HG03469 (cell line): ENCODE measurements around the gene ELANE.
"Not testable (repeated sequence)": the region's sequence is repeated elsewhere in the genome, so short reads cannot be mapped to it uniquely, and the experiment has no call there.

ENCODE experiments used
- ATAC-seq: cut with Tn5 transposase; IDR thresholded peaks from one replicate; pipeline ENCODE4 v1.9.1; 2021; ENCODE audit warnings: mild to moderate bottlenecking, moderate library complexity, moderate number of reproducible peaks; ENCODE audit not compliant: unreplicated experiment

ELANE gene

GRCh38 chr19:835210-835810 is 16.8 kb upstream of the ELANE start:
- no peak for ATAC-seq

DNA sequence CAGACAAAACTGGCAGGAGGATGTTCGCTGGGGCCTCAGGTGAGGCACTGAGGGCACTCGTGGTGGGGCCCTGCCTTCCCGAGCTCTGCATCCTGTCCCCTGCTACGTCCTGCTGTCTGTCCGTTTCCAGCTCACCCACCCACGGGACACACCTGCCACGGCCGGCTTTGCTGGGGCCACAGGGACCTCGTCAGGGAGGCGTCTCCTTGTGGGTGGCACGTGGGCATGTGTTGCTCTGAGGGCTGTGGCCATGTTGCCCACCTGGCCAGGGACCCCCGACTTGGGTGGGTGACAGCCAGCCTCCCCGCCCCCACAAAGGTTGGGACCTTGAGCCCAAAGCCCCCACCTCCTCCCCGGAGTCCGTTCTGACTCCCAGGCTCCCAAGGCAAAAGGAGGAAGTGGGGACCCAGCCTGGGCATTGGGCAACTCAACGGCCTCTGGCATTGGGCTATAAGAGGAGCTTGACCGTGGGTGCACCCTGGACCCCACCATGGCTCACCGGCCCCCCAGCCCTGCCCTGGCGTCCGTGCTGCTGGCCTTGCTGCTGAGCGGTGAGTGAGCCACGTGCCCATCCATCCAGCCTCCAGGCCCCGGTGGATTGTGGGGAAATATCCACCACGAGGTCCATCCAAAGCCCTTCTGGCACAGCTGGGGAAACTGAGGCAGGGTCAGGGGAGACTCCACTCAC is 11.4 kb upstream of the ELANE start, which contains the start of gene PRTN3:
Gene PRTN3, plus strand, starts transcription at position 481 of the 688 bp plus-strand sequence. Its CDS starts 10 bp downstream, at position 491.
- no peak for ATAC-seq

DNA sequence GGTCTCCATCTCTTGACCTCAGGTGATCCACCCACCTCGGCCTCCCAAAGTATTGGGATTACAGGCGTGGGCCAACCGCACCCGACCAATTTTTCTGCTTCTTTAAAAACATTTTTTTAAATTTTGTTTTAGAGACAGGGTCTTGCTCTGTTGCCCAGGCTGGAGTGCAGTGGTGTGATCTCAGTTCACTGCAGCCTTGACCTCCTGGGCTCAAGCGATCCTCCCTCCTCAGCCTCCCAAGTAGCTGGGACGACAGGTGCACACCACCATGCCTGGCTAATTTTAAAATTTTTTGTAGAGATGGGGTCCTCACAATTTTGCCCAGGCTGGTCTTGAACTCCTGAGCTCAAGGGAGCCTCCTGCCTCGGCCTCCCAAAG is 9.3 kb upstream of the ELANE start:
- not testable (repeated sequence) for ATAC-seq

DNA sequence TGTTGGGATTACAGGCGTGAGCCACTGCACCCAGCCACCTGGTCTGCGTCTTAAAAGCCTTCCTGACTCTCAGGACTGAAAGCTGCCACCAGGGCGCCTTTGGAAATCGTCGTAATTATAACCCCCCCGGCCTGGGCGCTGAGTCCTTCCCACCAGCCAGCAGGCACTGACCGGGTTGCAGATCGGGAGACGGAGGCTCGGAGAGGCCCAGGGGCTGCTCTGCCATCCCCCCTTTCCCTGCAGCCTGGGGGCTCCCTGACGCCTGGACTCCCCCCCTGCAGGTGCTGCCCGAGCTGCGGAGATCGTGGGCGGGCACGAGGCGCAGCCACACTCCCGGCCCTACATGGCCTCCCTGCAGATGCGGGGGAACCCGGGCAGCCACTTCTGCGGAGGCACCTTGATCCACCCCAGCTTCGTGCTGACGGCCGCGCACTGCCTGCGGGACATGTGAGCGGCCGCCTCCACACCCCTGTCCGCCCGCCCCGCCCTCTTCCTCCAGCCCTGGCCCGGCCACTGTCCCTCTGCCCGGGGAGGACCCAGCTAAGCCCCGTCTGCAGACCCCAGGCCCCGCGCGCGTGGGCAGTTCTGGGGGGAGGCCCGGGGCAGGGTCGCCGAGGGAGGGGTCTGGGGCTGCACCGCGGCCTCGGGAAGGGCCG is 8.8 kb upstream of the ELANE start:
- no peak for ATAC-seq

DNA sequence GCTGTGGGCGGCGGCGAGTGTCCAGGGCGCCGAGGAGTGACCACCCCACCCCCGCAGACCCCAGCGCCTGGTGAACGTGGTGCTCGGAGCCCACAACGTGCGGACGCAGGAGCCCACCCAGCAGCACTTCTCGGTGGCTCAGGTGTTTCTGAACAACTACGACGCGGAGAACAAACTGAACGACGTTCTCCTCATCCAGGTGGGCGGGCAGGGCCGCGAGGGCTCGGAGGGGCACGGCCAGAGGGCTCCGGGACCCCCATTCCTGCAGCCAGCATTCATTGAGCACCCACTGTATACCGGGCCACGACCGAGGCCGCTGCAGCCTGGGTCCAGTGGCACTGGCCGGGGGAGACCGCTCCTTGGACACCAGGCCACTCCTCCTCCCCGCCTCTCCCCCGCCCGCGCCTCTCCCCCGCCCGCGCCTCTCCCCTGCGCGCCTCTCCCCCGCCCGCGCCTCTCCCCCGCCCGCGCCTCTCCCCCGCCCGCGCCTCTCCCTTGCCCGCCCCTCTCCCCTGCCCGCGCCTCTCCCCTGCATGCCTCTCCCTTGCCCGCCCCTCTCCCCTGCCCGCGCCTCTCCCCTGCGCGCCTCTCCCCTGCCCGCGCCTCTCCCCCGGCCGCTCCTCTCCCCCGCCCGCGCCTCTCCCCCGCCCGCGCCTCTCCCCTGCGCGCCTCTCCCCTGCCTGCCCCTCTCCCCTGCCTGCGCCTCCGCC is 8.1 kb upstream of the ELANE start:
- no peak for ATAC-seq

DNA sequence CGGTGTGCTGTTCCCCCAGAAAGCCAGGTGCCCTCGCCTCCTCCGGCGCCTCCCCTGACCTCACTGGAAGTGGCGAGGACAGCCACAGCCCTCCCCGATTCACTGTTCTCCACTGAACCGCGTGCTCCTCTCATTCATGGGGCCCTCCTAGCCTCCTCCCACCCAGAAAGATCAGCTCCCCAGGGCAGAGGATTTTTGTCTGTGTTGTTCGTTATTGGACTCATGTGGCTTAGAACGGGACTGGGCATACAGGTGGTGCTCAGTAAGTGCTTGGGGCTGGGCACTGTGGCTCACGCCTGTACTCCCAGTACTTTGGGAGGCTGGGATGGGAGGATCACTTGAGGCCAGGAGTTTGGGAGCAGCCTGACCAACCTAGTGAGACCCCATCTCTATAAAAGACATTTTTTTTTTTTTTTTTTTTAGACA is 7.5 kb upstream of the ELANE start:
- no peak for ATAC-seq

- no peak for ATAC-seq
Measured at GRCh38 chr19:845707-846521, 6.2 kb upstream of the ELANE start.

- no peak for ATAC-seq
Measured at GRCh38 chr19:848386-848921, 3.6 kb upstream of the ELANE start.

GRCh38 chr19:849195-849594 is 2.9 kb upstream of the ELANE start:
- ATAC-seq, result not testable (repeated sequence)

GRCh38 chr19:850221-850978 is 1.7 kb upstream of the ELANE start:
- no peak for ATAC-seq

- ATAC-seq, result no peak
Measured at GRCh38 chr19:850979-851335, 1.1 kb upstream of the ELANE start.

DNA sequence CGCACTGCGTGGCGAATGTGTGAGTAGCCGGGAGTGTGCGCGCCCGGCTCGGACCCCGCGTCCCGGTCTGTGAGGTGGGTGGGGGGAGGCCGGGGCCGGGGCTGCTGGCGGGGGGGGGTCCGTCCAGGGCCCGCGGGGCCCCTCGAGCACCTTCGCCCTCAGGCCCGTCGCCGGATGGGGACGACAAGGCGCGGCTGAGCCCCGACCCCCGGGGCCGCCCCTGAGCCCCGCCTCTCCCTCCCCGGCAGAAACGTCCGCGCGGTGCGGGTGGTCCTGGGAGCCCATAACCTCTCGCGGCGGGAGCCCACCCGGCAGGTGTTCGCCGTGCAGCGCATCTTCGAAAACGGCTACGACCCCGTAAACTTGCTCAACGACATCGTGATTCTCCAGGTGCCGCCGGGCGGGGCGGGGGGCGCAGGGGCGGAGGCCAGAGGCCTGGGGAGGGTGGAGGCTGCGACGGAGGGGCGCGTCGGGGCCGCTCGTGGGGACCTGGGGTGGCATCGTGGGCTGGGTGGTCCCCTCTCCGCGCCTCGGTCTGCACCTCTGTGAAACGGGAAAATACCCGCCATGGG is 997 bp downstream of the ELANE start:
- ATAC-seq, result no peak

GRCh38 chr19:853614-854220 is 1.6 kb downstream of the ELANE start:
- not testable (repeated sequence) for ATAC-seq

DNA sequence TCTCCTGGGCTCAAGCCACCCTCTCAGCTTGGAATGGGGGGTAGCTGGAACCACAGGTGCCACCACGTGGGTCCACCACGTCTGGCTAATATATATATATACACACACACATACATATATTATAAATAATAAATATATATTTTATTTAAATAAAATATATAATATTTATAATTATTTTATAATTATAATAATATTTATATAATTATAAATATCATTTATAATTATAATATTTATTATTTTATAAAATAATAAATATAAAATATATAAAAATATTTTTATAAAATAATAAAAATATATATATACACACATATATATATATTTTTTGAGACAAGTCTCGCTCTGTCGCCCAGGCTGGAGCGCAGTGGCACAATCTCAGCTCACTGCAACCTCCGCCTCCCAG is 2.4 kb downstream of the ELANE start:
- no peak for ATAC-seq

DNA sequence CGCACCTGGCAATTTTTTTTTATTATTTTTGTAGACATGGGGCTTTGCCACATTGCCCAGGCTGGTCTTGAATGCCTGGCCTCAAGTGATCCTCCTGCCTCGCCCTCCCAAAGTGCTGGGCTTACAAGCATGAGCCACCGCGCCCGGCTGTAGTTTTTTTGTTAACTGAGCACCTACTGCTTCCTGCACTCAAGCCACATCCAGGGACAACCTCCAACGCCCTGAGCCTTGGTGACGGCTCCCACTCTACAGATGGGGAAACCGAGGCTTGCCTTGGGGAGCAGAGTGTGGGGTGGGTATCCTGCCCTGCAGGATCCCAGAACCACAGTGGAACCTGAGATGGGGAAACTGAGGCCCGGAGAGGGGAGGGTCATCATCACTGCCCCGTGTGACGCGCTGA is 3.0 kb downstream of the ELANE start:
- ATAC-seq, result no peak

DNA sequence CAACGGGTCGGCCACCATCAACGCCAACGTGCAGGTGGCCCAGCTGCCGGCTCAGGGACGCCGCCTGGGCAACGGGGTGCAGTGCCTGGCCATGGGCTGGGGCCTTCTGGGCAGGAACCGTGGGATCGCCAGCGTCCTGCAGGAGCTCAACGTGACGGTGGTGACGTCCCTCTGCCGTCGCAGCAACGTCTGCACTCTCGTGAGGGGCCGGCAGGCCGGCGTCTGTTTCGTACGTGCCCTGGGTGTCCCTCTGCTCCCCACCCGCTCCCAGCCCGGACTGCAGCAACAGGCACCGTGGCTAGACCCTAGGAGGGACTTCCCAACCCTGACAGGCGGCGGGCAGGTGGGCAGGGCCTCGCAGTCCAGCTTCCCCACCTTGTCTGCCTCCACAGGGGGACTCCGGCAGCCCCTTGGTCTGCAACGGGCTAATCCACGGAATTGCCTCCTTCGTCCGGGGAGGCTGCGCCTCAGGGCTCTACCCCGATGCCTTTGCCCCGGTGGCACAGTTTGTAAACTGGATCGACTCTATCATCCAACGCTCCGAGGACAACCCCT is 3.5 kb downstream of the ELANE start:
- no peak for ATAC-seq

DNA sequence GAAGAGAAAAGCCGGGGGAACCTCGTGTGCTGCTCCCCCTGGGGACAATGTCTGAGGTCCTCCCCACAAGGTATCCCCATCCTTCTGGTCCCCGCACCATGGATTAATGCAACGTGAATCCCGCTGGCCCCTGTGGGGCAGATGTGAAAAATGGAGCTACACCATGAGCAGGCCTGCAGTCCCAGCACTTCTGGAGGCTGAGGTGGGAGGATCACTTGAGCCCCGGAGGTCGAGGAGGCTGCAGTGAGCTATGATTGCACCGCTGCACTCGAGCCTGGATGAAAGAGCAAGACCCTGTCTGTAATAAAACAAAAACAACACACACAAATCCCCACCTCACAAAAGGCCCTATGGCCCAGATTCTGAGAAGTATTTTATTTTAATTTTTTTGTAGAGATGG is 6.2 kb downstream of the ELANE start:
- ATAC-seq, result no peak
